Midbrain (tissue), 1 donor: ENCODE data around the gene NDUFS6.

Source experiments
- DNase-seq: peaks from one replicate; lab custom pipeline; 2025; lab: John Stamatoyannopoulos, UW

NDUFS6 gene

GRCh38 chr5:1801222-1801966 lies at the start of gene NDUFS6:
TSS of gene NDUFS6 (plus strand) at chr5:1801407. CDS start at chr5:1801418, 11 bp downstream.
- DNase-seq, result peak; percentile 87

DNA sequence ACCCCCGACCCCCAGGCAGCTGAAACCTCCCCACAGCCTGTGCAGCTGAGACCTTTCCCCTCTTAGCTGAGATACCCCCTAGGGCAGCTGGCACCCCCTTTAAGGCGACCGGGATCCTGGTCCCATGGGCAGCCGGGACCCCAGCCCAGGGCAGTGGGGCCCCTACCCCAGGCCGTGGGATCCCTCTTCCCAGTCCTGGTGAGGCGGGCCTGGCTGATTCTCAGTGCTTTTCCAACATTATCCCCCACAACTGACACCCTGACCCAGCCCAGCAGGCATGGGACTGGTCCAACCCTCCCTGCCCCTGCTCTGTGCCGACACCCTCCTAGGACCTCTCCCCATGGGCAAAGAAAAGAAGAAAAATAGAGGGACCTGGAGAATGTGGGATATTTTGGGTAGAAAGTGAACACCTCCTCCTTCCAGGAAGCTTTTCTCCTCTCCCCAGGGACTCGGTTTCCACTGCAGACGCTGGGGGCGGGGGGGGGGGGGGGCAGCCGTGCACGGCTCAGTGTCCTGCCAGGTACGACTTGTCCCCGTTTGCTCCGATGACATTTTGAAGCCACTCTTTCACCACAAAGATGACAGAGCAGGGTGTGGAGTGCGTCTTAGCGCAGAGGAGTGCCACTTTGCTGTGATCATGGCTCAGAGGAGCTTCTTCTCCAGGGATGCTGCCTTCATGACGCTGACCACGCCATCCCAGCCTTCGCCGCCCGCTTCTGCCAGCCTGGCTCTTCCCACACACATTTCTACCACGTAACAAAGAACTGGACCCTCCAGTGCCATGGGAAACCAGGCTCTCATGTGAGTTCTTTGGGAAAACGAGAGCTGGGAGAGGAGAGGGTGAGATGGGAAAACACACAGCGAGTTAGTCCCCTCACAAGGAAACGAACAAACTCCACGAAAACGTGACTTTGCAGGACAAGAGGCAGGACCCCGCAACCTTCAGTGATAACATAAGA lies 49.1 kb upstream of the NDUFS6 start:
- no peak for DNase-seq

DNA sequence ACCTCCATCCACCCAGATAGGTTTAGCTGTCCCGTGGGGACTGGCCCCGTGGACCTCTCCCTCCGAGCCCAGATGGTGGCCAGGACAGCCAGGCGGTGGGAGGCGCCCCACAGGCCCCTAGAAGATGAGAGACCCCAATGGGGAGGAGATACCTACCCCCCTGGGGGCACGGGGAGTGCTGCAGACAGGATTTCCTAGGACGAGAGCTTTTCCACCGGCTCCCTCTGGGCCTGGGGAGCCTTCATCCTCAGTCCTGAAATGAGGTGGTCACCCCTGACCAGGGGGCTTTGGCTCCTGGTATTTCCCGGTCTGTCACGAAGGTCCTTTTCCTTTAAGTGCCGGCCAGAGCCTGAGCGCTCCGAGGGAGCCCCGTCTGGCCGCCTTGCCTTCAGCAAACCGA lies 48.3 kb upstream of the NDUFS6 start:
- DNase-seq, result no peak

- DNase-seq, result no peak
Measured at GRCh38 chr5:1753490-1753889, 47.7 kb upstream of the NDUFS6 start.

DNA sequence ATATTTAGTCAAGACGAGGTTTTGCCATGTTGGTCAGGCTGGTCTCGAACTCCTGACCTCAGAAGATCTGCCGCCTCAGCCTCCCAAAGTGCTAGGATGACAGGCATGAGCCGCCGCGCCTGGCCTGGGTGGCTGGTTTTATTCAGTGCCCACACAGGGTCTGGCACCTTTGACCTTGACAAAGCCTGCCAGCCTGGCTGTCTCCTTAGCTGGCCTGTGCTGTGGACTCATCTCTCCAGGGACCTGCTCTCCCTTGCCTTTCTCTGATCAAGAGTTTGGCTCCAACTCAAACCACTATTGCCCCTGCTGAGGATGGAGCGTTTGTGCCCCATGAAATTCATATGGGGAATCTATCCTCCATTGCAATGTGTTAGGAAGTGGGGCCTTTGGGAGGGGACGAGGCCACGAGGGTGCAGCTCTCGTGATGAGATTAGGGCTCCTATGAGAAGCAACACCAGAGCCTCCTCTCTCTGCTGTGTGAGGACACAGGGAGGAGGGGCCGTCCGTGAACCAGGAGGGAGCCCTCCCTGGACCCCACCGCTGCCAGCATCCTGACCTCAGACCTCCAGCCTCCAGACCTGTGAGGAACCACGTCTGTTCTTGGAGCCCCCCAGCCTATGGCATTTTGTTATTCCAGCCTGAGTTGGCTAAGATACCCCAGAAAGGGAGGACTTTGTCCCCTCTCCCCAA lies 46.5 kb upstream of the NDUFS6 start:
- no peak for DNase-seq

DNA sequence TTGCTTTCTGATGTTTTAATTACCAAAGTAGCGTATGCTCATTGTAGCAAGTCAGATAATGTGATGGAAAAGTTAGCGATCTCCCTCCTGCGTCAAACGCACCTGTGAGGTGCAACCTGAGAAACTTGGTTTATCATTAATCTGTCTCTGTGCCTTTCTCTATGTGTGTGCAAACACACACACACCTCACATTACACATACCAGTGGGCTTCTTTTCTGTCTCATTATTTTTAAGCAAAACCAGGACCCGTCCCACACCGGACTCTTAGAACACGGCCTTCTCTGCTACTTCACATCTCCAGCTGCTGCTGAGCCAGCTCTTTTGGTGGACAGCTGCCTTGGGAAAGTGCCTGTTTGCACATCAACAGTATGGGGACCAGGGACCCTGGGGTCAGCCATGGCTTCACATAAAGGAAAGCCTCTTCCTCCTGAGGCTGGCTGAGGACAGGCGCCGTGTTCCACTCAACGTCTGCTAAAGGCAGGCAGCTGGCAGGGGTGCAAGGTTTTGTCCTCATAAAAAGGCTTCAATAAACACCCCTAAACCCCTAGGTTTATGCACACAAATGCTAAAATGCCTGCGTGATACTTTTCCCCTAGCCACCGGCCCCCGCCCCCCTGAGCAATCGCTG lies 45.8 kb upstream of the NDUFS6 start:
- no peak for DNase-seq

DNA sequence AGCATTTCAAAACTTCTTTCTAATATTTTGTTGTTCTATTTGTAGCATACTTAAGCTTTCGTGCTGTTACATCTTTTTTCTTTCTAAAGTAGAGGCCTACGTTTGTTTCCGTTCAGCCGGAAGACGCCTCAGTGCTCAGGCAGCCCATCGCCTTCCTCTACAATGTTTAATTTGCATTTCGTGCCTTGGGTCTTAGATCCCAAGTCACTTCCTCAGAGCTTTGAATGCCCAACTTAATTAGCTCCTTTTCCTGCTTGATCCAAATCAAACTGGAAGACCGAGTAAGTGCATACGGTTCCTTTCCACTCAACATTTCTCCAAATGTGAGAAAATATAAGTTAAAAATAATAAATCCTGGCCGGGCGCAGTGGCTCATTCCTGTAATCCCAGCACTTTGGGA lies 44.7 kb upstream of the NDUFS6 start:
- no peak for DNase-seq

- DNase-seq, result no peak
Measured at GRCh38 chr5:1757511-1757910, 43.7 kb upstream of the NDUFS6 start.

GRCh38 chr5:1758574-1758973 lies 42.6 kb upstream of the NDUFS6 start:
- DNase-seq, result no peak

DNA sequence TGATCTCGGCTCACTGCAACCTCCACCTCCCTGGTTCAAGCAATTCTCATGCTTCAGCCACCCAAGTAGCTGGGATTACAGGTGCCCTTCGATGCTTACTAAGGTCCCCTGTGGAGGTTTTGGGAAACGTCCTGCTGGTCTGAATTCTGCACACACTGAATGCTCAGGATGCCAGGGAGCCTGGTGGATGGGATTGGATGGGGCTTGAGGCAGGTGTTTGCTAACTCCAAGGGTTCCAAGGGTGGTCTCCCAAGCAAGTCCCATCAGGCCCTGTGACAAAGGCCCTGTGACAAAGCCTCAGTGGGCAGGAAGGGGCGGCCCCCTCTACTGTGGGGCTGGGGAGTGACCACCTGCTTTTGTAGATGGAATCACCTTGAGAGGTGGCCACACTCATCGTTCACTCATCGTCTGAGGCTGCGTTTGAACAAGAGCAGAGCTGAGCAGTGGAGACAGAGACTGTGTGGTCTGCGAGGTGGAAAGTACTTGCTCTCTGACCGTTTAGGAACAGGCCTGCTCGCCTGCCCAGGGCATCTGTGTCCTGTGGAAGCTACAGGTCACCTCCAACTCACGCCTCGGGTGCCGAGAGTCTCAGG lies 41.7 kb upstream of the NDUFS6 start:
- DNase-seq, result no peak

DNA sequence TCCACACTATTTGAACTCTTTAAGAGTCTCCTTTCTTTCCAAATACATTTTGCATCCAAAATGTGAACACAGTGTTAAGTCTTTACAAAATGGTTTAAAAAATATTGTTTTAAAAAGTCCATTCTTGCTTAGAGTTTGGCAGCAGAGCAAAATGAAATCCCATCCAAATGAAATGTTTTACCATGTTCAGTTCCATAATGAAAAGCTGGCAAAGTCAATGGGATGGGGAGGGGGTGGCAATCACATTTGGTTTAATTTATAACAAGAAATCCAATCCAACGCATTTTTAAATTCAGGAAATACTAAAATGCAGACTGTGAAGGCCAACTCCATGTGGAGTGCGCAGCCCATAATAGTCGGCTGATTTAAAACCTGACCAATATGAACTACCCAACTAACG lies 41.0 kb upstream of the NDUFS6 start:
- no peak for DNase-seq

DNA sequence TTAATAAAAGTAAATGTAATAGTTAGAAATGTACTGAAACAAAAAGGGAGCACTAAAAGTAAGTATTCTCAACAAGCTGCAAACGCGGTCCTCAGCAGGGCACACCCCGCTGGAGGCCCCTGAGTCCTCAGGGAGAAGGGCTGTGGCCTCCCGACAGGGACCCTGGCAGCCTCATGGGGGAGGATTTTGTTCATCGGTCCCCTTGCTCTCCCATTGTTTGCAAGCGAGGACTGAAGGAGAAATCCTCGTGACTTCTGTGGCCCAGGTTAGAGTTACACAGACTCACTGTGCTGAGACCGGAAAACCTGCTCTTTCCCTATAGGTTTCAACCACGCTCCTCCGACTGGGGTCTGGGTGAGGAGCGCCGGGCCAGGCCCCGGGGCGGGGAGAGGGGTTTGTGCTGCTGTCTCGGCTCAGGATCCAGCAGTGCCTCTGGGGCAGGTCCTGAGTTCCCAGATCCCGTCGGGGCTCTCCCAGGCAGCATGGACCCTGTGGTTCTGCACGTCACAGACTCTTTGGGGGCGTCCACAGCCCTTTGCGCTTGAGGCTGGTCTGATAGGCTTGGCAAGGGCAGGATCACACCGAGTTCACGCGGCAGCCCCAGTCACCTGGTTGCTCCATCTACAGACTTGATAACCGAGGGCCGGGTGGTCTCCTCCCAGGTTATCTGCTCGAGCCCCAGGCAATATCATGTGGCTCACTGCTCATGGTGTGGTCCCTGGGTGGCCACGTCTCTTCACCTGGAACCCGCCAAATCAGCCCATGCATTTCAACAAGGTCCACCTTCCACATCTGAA lies 40.4 kb upstream of the NDUFS6 start:
- no peak for DNase-seq

DNA sequence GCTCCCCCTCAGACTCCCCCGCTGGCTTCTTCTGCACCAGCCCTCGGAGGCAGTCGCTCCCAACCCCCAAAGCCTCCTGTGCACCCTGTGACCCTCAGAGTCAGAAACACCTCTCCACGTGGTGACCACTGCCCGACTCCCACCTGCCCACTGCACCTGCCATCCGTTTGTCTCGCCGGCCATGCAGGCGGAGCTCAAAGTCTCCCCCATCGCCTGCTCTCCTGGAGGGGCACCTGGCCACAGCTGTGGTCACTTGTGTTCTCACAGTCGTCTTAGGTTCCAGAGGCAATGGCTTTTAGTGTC lies 39.8 kb upstream of the NDUFS6 start:
- no peak for DNase-seq

DNA sequence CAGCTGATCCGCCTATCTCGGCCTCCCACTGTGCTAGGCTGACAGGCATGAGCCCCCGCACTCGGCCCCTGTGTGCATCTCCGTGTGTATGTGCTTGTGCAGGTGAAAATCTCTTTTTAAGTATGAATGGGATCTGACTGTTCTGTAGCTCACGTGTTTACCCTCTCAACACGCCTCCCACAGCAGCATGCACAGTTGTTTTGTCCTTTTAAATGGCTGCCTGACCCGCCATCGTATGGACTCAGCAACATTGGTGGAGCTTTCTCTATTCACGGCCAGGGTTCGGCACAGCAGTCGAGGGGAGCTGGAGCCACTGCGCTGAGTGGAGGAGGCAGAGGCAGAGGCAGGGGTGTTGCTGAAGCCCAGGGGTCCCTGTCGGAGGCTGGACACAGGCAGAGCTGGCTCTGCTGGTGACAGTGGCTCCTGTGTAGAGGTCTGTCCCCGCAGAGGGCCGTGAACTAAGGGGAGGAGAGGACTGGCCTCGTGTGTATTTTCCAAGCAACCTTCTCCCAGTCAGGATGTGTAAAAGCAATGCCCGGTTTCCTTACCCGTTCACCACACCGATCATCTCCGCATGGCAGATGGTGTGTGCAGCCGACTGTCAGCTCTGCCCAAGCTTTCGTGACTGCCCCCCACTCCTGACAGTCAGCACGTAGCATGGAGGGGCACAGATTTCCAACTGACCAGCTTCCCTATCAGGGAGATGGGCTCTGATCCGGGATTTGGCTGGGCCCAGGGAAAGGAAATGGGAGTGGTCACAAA lies 38.9 kb upstream of the NDUFS6 start:
- DNase-seq, result no peak

DNA sequence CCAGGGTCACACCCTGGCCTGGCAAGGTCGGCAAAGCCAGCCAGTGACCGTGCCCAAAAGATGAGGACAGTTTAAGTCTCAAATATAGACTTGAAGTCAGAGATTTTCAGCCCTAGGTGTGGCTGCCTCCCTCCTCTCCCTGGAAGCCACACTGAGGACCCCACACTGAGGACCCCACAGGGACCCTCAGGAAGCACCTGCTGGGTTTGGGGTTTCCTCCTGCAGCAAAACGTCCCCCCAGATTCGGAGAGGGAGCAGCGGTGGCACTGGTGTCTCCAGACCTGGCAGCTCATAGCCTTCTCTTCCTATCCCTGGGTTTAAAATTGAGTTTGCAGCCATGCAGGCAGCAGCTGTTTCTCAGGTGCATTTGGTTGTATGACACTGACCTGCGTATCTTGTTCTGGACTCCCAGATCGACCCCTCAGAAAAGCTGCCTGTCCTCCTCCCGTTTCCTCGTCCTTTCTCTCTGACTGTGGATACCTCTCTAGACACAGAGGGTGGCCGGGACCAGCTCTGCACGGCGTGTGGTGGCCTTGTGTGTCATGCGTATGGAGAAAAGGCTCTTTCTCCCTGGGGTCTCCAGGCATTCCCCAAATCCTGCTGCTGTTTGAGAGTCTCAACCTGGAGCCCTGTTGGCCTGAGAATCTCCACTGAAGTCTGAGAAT lies 38.2 kb upstream of the NDUFS6 start:
- no peak for DNase-seq

- DNase-seq, result peak; percentile 9
Measured at GRCh38 chr5:1763548-1763911, 37.7 kb upstream of the NDUFS6 start.

- no peak for DNase-seq
Measured at GRCh38 chr5:1763960-1764605, 37.1 kb upstream of the NDUFS6 start.

- no peak for DNase-seq
Measured at GRCh38 chr5:1764606-1764960, 36.6 kb upstream of the NDUFS6 start.

GRCh38 chr5:1765141-1765879 lies 35.9 kb upstream of the NDUFS6 start:
- no peak for DNase-seq
